Inferior parietal cortex (tissue), 1 donor: Measurements from ENCODE around the gene CELF4.

ENCODE experiments used
- DNase-seq: peaks from one replicate; pipeline ENCODE4 v3.0.0-alpha.2; 2016; ENCODE audit errors: extremely low spot score

Gene CELF4

DNA sequence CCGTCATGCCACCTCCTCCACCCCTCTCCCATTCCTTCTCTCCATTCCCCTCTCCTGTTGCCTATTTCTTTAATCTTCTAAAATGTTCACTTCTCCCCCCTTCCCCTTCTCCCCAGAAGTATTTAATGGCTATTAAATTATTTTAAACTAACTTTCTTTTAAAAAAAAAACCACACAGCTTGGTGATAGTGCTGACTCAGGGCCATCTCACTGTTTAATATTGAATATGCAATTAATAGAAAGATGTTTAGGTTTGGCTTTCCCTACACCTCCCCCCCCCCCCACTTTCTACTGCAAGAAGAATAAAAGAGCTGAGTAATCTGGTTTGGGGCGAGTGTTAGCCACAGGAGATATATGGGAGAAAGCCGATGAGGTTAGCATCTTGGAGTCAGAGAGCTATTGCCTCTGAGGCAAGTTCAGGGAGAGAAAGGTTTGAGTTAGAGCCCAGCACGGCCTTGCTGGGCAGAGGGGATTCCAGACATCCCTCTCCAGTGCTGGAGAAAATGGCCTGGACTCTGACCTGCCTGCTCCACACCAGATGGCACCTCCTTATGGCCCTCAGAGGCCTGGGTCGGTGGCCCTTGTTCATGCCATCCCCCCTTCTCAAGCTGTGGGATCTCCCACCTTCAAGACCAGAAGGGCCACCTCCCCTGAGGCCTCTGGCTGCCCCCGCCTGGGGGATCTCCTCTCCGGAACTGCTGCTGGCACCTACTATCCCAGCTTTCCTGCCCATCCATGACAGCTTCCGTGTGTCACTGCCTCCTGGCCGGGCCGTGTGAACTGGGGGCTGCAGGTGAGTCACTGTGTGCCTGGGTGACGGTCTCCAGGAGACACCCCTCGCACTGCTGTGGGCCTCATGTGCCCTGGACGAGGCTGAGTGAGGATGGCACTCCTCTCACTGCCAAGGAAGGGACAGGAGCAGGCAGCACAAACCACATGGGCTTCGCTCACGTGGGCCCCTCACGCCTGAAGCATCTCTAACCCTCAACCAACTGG is 246.9 kb downstream of the CELF4 start:
- DNase-seq = no peak

DNA sequence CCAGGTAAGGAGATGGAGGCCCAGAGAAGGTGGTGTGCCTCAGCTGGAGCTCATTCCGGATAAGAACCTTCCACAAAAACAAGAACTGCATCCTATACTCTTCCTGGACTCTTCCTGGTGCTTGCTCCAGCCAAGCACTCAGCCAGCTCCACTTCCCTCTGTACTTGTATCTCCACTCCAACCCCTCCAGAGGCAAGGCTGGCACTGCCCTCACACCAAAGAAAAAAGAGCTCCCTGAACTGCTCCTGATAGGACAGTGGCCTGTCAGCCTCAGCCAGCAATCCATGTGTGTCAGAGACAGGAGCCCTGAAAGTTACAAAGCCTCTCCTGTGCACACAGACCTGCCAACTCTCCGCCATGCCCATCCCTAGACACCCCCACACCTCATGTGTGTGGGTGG is 248.1 kb downstream of the CELF4 start:
- DNase-seq = no peak

DNA sequence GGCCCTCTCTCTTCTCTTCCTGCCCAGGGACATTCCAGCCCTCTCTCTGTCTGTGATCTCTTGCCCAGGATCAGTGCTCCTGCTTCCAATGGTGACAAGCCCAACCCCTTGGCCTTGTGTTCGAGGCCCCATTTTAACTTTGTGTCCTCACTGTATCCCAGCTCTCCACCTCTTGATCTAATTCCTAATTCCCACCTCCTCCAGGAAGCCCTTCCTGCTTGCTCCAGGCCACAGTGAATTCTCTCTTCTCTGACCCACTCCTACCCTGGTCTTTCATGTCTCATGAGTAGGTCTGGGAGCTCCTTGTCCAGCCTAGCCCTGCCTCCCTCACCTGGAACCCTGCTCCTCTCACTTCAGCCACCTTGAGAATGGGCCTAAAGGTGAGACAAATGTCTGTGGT is 249.1 kb downstream of the CELF4 start:
- no peak for DNase-seq

DNA sequence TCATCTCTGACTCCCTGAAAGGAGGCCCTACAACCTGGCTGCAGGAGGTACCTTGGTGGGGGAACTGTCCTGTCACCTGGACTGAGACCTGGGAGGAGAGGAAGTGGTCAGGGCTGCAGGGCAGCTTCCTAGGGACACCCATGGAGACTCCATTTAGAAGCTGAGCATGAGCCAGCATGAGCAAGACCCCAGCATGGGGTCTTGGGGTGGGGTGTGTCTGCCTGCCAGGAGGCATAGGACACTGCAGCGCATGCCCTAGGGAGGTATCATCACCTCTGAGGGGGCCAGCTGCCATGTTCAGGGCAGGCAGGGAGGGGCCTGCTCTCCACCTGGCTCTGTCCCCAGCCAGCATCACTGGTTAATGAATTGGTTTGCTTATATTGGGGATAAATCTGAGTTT is 249.7 kb downstream of the CELF4 start:
- DNase-seq = no peak

DNA sequence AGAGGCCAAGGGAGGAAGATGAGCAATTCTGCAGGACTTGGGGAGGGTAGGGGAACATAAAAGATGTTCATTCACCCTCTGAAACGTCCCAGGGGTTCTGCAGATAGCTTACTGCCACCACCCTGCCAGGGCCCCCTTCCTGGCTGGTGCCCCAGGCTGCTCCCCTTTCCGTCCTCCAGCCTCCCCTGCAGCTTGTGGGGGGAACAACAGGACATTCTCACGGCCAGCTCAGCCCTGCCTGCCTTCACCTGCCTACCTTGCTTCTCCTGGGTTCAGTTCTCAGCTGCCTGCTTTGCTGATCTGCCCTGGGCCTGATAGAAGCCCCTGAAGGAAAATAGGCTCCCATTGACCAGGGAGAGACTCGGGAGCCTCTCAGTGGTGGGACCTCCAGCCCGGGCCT is 251.1 kb downstream of the CELF4 start:
- DNase-seq = no peak

DNA sequence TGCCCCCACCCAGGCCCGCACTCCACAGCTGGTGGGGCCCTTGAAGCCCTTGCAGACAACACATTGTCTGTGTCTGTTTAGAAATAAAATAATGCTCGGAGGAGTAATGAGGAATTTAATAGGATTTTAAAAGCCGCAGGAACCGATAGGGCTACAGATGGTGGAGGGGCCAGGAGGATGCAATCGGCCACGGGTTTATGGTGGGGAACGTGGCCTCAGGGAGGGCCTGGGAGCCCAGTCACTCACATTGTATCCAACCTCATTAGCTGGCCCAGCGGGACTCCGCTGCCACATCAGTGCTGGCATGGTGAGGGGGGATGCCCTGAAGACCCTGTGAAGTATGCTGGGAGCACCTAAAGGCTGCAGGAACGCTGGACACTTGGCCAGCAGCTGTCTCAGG is 252.0 kb downstream of the CELF4 start:
- no peak for DNase-seq

DNA sequence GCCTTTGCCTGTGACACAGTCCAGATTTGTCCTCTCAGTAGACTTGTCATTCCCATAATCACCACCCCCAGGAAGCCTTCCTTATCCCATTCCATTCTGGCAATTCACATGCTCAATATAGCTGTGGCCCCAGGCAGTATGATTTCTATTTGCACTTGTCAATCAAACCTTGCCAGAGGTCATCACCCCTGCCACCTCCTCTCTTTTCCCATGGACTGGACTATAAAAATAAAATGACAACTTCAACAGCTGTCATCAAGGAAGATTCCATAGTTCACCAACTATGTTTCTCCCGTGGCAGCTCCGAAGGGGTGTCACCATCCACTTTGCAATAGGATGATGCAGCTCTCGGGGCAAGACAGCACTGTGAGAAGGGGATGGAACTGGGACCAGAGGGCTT is 255.7 kb downstream of the CELF4 start:
- DNase-seq = no peak

DNA sequence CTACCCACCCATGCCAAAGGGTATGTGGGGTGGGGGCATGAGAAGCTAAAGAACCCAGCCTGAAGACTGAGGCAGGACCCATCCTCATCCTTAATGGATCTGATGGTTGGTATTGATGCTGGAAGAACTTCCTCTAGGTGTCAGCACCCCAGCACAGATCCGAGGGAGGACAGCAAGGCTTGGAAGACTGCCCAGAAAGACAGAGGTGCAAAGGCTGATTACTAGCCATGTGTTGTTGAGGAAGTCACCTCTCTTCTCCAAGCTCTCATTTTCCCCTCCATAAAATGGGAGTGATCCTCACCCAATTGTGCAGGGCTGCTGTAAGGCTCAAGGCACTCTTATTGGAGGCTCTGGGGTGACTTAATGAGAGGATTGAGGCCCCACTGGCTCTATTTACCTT is 256.5 kb downstream of the CELF4 start:
- DNase-seq = no peak

DNA sequence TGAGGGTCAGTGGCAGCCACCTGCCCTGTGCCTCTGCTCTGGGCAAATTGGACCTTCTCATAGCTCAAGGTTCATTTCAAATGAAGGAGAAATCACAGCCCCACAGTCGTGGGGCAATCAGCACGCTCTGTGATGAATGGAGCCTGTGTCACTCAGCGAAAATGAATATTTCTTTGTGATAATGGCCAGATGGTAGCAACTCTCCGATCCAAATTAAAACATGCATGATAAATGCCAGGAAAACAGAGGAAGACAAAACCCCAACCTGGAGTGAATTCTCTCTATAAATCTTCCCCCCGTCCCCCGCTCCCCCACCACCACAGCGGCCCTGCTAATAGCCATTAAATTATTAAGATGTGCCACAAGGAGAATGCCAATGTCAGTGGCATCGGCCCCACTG is 258.4 kb downstream of the CELF4 start:
- DNase-seq = no peak

DNA sequence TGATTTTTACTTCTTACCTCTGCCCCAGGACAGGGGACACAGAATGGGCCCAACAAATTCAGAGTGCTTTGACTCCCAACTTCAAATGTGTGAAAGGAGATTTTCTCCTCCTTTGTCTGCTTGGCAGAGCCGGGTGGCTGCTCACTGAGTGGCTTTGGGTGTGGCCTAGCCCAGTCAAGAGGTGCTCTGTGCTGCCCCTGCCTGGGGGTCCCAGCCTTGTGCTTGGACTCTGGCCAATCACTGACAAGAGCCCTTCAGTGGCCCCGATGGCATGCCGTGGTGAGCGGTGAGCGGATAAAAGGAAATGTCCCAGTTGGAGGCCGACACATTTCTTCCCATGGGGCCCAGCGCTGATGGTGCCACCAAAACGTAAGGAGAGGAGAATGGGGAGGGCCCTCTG is 259.2 kb downstream of the CELF4 start:
- no peak for DNase-seq

DNA sequence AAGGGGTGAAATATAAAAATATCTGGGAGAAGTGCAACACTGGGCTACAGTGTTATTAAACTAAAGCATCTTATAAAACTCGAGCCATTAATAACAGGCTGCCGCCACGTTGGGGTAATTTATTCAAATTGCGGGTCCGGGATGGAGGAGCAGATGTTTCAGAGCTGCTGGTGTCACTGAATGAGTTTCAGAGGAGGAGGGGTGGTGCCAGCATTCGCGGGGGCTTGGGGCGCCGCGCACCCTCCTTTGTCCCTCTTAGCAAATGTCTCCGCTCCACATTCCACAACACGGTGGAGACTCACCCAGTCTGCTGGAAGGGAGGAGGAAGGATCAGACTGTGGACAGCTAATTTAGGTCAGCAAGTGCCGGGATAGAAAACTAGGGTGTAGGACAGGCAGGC is 260.5 kb downstream of the CELF4 start:
- no peak for DNase-seq

DNA sequence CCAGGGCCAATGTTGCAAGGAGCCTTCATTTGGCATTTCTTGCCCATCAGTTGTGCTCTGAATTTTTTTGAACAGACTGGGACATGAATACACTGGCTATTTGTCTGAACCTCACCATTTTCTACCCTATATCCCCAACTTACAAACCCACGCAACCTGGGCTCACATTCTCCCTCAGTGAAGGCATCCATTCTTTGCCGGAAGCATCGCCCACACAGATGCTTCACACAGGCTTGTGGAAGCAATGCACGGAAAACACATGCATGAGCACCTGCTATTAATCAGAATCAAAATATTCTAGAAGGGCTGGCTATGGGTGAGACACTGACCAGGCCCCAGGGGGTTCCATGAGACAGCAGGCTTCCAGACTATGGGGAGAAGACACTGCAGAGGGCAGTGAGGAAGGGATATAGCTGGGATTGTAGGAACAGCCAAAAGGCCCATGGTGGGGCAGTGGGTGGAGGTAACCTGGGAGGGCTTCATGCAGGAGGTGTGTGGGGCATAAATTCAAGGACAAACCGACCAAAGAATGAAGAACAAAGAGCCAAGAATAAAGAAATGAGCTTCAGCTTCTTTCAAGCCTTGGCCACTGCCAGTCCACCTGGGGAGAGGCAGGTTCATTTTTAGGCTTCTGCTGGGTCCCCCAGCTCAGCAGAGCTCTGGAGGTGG is 261.5 kb downstream of the CELF4 start:
- no peak for DNase-seq

DNA sequence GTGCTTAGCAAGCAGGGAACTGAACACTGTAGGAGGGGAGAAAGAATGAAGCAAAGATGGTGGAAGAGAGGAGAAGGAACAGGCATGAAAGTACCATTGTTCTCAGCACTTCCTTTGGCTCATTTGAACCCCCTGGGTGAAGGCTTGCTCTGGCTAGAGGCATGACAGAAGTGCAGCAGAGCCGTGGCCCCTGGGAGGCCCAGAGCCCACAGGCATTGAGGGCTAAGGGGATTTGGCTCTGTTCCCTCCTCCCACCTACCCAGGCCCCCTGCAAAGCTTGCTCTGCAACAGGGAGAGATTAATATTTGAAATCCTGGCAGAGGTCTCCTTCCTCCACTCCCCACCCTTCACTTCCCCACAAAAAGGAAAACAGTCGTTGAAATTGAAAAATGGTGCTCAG is 262.6 kb downstream of the CELF4 start:
- DNase-seq = no peak

DNA sequence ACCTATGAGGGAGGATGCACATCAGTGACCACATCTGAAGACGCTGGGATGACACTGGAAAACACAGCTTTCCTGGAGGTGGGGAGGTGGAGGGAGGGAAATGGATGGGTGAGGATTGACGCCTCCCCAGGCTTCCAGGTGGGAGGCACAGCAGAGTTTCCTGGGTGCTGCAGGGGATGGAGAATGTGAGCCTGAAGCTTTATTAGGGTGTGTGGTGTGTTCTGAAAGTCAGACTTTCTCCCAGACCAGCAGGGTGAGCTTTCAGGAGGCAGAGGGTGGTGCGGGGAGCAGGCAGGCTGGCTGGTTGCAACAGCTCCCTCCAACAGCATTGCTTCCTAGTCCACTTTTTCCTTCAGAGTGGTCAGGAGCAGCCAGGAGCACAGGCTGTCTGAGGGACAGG is 263.1 kb downstream of the CELF4 start:
- no peak for DNase-seq

DNA sequence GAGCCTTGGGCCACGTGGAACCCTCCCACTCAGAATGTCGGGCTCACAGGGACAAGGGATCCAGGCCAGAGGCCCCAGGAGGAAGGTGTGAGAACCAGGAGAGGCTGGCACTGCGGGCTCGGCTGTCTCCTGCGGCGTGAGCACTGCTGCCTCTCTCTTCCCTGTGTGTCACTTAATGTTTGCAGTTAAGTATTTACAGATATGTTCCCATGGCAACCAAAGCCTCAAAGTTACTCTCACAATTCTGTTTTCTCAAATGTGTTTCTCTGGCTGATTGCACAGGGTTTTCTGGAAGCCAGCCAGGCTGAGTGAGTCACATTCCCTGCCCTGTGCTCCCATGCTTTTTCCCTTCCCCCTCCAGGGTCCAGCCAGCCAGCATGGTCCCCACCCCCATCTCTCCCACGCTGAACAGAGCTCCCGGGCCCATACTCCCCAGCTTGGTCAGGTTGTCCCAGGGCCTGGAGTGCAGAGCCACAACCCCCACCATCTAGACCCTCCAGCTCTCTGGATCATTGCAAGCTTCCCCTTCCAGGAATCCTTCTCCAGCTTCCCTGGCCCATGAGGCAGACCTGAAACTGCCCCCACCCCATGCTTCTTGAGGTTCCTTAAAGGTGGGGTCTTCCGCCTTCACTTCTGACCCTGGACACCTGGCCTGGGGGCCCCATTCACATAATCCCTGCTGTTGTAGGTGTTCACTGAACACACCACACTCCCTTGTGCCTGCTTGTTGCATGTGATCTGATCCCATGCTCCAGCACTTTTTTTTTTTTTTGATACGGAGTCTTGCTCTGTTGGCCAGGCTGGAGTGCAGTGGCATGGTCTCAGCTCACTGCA is 265.9 kb downstream of the CELF4 start:
- peak; percentile 84 for DNase-seq

DNA sequence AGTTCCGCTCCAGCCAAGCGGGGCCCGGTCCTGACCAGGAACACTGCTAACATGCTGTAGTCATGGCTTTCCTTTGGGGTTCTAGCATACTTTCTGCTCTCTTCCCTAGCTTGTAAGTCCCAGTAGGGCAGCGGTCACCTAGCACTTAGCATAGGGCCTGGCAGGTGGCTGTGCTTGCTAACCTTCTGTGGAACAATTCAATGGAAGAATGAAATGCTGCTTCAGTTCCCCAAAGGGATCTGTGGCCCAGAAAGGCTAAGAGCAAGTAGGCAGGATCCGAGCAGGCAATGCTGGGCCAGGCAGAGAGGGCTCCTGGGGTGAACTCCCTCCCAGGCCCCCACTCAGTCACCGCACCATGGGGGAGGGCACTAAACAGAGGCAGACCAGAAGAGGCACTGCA is 266.8 kb downstream of the CELF4 start:
- DNase-seq = no peak

DNA sequence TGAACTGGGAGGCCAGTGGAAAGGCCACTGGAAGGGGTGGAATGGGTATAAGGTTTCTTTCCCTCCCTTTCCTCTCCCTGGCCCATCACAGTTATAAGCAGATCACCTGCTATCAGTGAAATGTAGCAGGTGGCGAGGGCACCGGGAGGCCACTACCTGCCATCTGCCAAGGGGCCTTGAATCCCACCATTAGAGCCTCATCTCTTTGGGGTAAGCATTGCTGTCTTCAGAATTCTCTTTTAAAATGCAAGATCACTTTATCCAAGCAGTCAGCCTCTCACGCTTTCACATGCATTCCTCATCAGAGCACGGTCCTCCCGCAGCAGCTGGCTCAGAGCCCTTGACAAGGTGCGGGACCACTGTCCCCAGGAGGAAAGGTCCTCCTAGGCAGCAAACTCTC is 268.5 kb downstream of the CELF4 start:
- no peak for DNase-seq

DNA sequence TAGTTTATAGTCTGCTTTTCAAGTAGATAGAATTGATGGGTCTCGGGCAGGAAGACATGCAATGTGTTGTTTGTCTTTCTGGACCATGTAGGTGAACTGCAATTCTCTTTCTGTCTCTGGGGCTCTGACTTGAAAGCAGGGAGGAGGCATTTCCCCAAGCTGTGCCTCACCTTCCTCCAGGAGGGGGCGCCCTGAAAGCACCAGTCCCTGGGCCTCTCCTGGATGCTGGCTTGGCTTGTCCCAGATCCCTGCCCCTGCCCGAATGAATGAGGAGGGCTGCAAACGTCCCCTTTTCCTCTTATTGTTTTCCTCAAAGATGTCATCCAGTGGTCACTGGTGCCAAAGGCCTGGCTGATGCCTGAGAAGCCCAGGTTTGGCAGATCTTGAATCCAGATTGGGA is 270.6 kb downstream of the CELF4 start:
- no peak for DNase-seq

DNA sequence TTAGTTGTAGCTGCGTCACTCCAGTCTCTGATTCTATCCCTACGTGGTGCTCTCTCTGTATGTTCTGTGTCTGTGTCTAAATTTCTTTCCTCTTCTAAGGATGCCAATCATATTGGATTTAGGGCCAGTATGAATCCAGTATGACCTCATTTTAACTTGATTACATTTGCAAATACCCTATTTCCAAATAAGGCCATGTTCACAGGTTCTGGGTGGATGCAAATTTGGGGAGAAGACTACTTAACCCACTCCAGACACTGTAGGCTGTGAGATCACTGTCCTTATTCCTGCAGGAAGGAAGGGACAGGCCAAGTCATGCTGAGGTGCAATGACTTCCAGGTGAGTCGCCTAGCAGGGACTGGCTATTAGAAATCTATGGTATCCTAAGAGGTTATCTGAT is 272.2 kb downstream of the CELF4 start:
- DNase-seq = no peak

DNA sequence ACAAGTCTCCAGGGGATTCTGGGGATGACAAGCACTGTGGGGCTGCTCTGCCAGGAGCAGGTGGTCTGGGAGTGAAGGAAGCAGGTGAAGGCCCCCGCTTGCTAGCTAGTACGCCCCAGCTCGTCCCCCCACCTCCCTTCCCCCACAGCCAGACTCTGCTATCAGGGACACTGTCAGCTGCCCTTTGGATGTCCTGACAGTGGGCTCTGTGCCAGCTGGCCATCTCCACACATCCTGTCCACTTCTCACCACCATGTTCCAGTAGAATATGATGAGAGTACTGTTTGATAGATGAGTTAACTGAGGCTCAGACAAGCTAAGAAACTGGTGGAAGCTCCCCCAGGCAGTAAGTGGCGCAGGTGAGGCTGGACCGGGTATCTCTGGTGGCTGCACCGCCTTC is 276.2 kb downstream of the CELF4 start:
- DNase-seq = no peak

DNA sequence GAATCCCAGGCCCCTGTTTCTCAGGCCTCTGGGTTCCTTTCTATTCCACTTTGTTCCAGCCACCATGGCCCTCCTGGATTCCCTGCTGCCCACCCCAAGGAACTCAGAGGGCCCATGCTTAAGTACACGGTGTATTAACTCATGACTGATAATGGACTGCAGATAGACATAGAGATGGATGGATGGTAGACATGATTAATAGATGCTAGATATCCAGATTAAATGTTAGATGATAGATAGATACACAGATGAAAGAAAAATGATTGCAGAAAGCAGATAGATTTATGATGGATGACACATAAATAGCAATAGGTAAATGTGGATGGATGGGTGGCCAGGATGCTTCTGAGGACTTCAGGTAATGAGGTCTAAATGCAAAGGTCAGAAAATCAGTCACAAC is 278.0 kb downstream of the CELF4 start:
- DNase-seq = no peak

DNA sequence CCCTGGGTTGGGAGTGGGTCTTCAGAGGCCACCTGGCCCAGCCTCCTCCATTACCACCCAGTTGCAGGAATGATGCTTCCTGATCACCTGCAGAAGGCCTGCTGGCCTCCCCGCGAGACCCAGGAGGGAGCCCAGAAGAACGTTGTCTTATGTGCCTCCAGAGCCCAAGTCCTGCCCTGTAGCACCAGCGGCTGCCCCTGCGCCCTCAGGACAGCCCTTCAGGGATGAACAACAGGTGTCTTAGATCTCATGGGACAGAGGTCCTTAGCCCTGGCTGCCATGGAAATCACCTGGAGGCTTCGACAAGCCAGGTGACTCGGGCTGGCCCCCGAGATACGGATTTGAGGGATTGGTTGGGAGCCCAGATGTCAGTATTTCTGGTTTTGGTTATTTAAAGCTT is 278.8 kb downstream of the CELF4 start:
- DNase-seq = no peak
